ENCODE measurements around the gene HEY2. TPM values are rescaled to one million over a fixed set of nuclear protein-coding genes. Genes with fewer than 3 reads are reported as not detected.
A peak's percentile ranks its signal among the peaks of the same experiment; 100 is the strongest.

The HEY2 gene
- total RNA-seq (2021; ENCODE audit: unreplicated experiment) (not detected), Bru-seq, nascent RNA (percentile 6 among the genes with signal in this experiment), BruChase-seq, experiment 1, labeled RNA remaining after a 2-hour chase (percentile 6 among the genes with signal in this experiment), BruChase-seq, experiment 2, labeled RNA remaining after a 6-hour chase (percentile 7 among the genes with signal in this experiment)
- polyA plus RNA-seq (2012; ENCODE audit: insufficient read length) = not detected
- long read RNA-seq = 0 reads

DNA sequence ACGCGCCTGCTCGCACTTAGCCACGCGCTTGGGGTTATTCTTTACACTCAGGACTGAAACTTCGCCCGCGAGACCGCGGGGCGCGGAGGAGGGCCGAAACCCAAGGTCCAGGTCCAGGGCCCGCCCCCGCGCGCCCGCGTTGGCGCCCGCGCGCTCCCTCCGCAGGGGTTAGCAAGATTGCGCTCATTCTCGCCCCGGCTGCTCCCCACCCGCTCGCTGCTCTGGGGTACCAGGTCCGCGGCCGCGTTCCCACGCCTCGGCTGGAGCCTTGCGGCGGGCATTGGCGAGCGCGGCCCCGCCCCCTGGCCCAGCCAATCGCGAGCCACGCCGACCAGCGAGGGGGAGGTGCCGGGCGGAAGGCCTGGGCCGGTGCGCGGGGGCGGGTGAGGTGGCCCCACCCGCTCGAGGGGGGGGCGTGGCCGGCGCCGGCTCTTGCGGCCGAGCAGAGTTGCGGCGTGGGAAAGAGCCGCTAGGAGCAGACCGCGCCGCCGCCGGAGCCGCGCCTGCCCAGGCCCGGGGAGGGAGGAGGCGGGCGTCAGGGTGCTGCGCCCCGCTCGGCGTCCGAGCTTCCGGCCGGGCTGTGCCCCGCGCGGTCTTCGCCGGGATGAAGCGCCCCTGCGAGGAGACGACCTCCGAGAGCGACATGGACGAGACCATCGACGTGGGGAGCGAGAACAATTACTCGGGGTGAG is at the start of gene HEY2:
TSS of gene HEY2 (plus strand) at position 460 of the 692 bp plus-strand sequence. CDS start at position 605, 145 bp downstream.
- DNase-seq (ENCODE audit: low read depth, low spot score) = no peak

DNA sequence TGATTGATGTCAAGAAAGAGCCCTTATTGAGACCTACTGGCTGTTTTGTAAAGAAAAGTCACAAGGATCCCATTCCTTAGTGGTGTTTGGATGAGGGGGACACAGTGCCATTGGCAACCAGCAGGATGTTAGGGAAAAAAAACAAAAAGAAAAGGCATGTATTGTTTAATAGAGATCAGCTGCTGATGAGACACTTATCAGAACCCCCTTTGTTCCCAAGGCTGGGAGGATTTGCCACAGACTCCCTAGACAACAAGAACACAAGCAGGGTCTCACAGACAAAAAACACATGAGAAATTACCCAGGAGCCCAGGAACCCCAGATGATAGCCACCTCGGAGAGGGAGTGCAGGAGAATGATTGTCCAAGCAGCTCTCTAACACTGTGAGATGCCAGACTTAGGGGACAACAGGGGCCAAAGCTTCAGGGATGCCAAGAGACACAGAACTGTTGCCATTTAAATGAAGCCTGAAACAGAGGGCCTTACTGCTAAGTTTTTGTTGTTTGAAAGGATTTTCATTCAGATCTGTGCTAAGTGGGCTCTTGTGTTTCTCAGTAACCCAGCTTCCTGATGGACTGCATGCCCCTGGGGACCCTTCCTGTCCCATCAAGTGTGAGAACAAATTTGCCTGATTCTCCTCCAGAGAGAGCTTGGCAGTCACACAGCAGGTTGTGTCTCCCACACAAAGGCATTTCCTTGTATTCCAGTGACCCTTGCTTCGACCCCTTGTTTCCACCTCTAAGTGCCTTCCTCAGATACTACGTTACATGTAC is 48.7 kb upstream of the HEY2 start:
- in situ Hi-C loops (cut with HindIII; ENCODE audit: low pct_unique_long_range_greater_than_20kb, low sequenced_read_pairs) (no loop called here), intact Hi-C loops (cut with micrococcal nuclease; ENCODE audit: unreplicated experiment) (no loop called here)
- DNase-seq (ENCODE audit: low read depth, low spot score) (no peak), ATAC-seq (no peak)
- POLR2A ChIA-PET = no interaction called here
- Histone ChIP-seq H3K27ac (ENCODE audit: low read length) (no peak overlapping the region), H3K4me1 (ENCODE audit: control insufficient read depth, insufficient read depth, low read length) (no peaks in the 10 kb centered on the region), H3K9me3 (ENCODE audit: control insufficient read depth, insufficient read depth, low read depth, low read length) (no peaks in the 10 kb centered on the region), H3K4me3 (ENCODE audit: low read depth in 2 of 2, low read length in 2 of 2) (no peak overlapping the region), H3K27me3 (ENCODE audit: control insufficient read depth, insufficient read depth, low read length) (peaks cover 6% of the 10 kb centered on the region; the same call in 1 of the 2 replicates), H3K36me3 (ENCODE audit: control insufficient read depth, insufficient read depth, low read length) (no peaks in the 10 kb centered on the region)
- BruUV-seq (replicated peaks) = no TSS peak
- no peak for TF ChIP-seq SIN3A (IDR thresholded peaks at IDR 0.05; ENCODE audit: borderline replicate concordance, insufficient read depth, low read depth, low read length)
- TF ChIP-seq, protein P1, sequence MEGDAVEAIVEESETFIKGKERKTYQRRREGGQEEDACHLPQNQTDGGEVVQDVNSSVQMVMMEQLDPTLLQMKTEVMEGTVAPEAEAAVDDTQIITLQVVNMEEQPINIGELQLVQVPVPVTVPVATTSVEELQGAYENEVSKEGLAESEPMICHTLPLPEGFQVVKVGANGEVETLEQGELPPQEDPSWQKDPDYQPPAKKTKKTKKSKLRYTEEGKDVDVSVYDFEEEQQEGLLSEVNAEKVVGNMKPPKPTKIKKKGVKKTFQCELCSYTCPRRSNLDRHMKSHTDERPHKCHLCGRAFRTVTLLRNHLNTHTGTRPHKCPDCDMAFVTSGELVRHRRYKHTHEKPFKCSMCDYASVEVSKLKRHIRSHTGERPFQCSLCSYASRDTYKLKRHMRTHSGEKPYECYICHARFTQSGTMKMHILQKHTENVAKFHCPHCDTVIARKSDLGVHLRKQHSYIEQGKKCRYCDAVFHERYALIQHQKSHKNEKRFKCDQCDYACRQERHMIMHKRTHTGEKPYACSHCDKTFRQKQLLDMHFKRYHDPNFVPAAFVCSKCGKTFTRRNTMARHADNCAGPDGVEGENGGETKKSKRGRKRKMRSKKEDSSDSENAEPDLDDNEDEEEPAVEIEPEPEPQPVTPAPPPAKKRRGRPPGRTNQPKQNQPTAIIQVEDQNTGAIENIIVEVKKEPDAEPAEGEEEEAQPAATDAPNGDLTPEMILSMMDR (IDR thresholded peaks at IDR 0.05) = no peak
- TF ChIP-seq TCF7L2 (IDR thresholded peaks at IDR 0.05; ENCODE audit: low read depth, low read length) = no peak
- TF ChIP-seq, protein P2, sequence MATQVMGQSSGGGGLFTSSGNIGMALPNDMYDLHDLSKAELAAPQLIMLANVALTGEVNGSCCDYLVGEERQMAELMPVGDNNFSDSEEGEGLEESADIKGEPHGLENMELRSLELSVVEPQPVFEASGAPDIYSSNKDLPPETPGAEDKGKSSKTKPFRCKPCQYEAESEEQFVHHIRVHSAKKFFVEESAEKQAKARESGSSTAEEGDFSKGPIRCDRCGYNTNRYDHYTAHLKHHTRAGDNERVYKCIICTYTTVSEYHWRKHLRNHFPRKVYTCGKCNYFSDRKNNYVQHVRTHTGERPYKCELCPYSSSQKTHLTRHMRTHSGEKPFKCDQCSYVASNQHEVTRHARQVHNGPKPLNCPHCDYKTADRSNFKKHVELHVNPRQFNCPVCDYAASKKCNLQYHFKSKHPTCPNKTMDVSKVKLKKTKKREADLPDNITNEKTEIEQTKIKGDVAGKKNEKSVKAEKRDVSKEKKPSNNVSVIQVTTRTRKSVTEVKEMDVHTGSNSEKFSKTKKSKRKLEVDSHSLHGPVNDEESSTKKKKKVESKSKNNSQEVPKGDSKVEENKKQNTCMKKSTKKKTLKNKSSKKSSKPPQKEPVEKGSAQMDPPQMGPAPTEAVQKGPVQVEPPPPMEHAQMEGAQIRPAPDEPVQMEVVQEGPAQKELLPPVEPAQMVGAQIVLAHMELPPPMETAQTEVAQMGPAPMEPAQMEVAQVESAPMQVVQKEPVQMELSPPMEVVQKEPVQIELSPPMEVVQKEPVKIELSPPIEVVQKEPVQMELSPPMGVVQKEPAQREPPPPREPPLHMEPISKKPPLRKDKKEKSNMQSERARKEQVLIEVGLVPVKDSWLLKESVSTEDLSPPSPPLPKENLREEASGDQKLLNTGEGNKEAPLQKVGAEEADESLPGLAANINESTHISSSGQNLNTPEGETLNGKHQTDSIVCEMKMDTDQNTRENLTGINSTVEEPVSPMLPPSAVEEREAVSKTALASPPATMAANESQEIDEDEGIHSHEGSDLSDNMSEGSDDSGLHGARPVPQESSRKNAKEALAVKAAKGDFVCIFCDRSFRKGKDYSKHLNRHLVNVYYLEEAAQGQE (IDR thresholded peaks at IDR 0.05; ENCODE audit: insufficient read depth in 1 of 2, low read depth in 2 of 2, low read length in 1 of 2) = no peak
- TF ChIP-seq POLR2AphosphoS5 (IDR thresholded peaks at IDR 0.05; ENCODE audit: low read depth, low read length) = no peak
- CTCF ChIA-PET = no interaction called here

More for the DNA sequence above, at the start of gene HEY2:
- intact Hi-C loops (cut with micrococcal nuclease; ENCODE audit: unreplicated experiment) = loop anchor here (1.0 kb wide), 1 partner anchor 435 kb away; no protein-coding TSS in a partner anchor
- H3K36me3 ChIP-seq (ENCODE audit: control insufficient read depth, insufficient read depth, low read length) = no peaks in the 10 kb centered on the region
- BruUV-seq (replicated peaks) = no TSS peak
- ChIA-PET POLR2A (no interaction called here), CTCF (no interaction called here)
- in situ Hi-C loops (cut with HindIII; ENCODE audit: low pct_unique_long_range_greater_than_20kb, low sequenced_read_pairs) = no loop called here
- peak; percentile 95 for ATAC-seq
- H3K27me3 ChIP-seq (ENCODE audit: control insufficient read depth, insufficient read depth, low read length) = peaks cover 79% of the 10 kb centered on the region
- peaks cover 27% of the 10 kb centered on the region for H3K4me1 ChIP-seq (ENCODE audit: control insufficient read depth, insufficient read depth, low read length)
- no peaks in the 10 kb centered on the region for H3K9me3 ChIP-seq (ENCODE audit: control insufficient read depth, insufficient read depth, low read depth, low read length)
- no peak for TF ChIP-seq TCF7L2 (IDR thresholded peaks at IDR 0.05; ENCODE audit: low read depth, low read length)
- TF ChIP-seq, protein P1 (IDR thresholded peaks at IDR 0.05) = no peak
- no peak for TF ChIP-seq POLR2AphosphoS5 (IDR thresholded peaks at IDR 0.05; ENCODE audit: low read depth, low read length)
- no peak; the same call in 1 of the 2 replicates for TF ChIP-seq SIN3A (IDR thresholded peaks at IDR 0.05; ENCODE audit: borderline replicate concordance, insufficient read depth, low read depth, low read length)
- TF ChIP-seq, protein P2 (IDR thresholded peaks at IDR 0.05; ENCODE audit: insufficient read depth in 1 of 2, low read depth in 2 of 2, low read length in 1 of 2) = no peak
- H3K4me3 ChIP-seq (ENCODE audit: low read depth in 2 of 2, low read length in 2 of 2) = peak within 1 kb of the TSS; percentile 65 to 74
- no peak within 1 kb of the TSS for H3K27ac ChIP-seq (ENCODE audit: low read length)
